OCI-LY7 (cell line): ENCODE results near the gene RPS6KL1.

Source experiments
- CTCF ChIP-seq: fragments of 200-600 bp; sonication (generic); conservative IDR thresholded peaks from 2 replicates; pipeline ENCODE4 v1.5.1; 2014; ENCODE audit warnings: mild to moderate bottlenecking, antibody characterized with exemption, low read length, moderate library complexity, mixed read lengths
- EZH2phosphoT487 ChIP-seq: fragments of 200-600 bp; sonication (generic); IDR thresholded peaks from 2 replicates; pipeline ENCODE4 v1.6.1; 2018; ENCODE audit warnings: low read depth, borderline replicate concordance, mild to moderate bottlenecking, mixed run types, antibody characterized with exemption, low read length, moderate library complexity, mixed read lengths

GRCh38 chr14:74934476-74935359 lies 11.7 kb upstream of the RPS6KL1 start:
- TF ChIP-seq CTCF (no peak), EZH2phosphoT487 (no peak)
